ENCODE results near the gene IL15RA. TPM values are rescaled to one million over a fixed set of nuclear protein-coding genes. Genes with fewer than 3 reads are reported as not detected.

IL15RA gene
- total and polyA plus RNA-seq, 2 of the 8 experiments (the other 6 are each of a cell fraction or from before 2014, with no cell fraction given), result 1.3 to 1.4 TPM

DNA sequence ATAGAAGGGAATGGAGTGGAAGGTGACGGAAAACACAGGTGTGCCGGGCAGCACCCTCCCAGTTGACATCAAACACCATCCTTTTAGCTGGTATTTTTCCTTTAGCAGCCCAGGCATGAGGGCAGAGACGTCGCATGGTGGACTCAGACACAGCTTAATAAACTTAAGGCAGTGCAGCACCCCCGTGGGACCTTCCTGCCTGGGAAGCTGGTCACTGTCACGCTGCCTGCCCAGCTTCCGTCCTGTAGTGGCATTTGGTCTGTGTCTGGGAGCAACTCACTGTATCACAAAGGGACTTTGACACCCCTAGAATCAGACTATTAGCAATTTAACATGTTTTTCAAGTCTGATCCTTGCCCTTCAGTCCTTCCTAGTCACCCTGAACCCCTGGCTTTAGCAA, 35.8 kb downstream of the IL15RA start:
- Histone ChIP-seq H3K4me1 (replicated peaks in 1 of 4; ENCODE audit: control insufficient read depth in 3 of 4, insufficient read depth in 4 of 4, low read length in 3 of 4) (peaks cover 0 to 14% (median 7%) of the 10 kb centered on the region in 4 experiments; a peak in 6 of 7 replicates), H3K4me2 (ENCODE audit: insufficient read depth in 1 of 2, low read depth in 2 of 2, low read length in 2 of 2) (no peak overlapping the region), H3K9ac (replicated peaks in 1 of 4; ENCODE audit: extremely low read depth in 1 of 4, low read depth in 3 of 4, low read length in 3 of 4) (no peak overlapping the region), H3K79me2 (ENCODE audit: control insufficient read depth in 1 of 2, insufficient read depth in 2 of 2, low read length in 2 of 2) (no peaks in the 10 kb centered on the region), H2AK5ac (ENCODE audit: low read depth, low read length) (no peak overlapping the region), H3K9me3 (ENCODE audit: insufficient read depth in 2 of 2, low read depth in 1 of 2, low read length in 1 of 2) (no peaks in the 10 kb centered on the region), H3K36me3 (ENCODE audit: control insufficient read depth in 2 of 4, insufficient read depth in 4 of 4, low read length in 3 of 4) (peaks cover 2 to 17% (median 11%) of the 10 kb centered on the region in 4 experiments; a peak in 6 of 8 replicates), H3K23me2 (ENCODE audit: low read depth, low read length) (no peaks in the 10 kb centered on the region; the same call in 1 of the 2 replicates), H4K91ac (replicated peaks; ENCODE audit: insufficient read length, low read length) (peak overlapping the region; percentile 25), H2BK120ac (replicated peaks; ENCODE audit: low read depth, low read length) (no peak overlapping the region), H4K5ac (ENCODE audit: insufficient read length, low read depth, low read length) (no peak overlapping the region), H2BK12ac (ENCODE audit: low read depth, low read length) (no peak overlapping the region; the same call in 1 of the 2 replicates), H3K4ac (replicated peaks; ENCODE audit: insufficient read length, low read depth, low read length) (no peak overlapping the region), H3K18ac (ENCODE audit: extremely low read depth, low read length) (no peak overlapping the region), H3K56ac (replicated peaks; ENCODE audit: insufficient read length, low read depth, low read length) (no peak overlapping the region), H3K4me3 (ENCODE audit: extremely low read depth in 1 of 4, insufficient read depth in 2 of 4, low read depth in 3 of 4, low read length in 4 of 4) (no peak overlapping the region), H4K8ac (ENCODE audit: extremely low read depth, insufficient read depth, low read length) (no peak overlapping the region; the same call in 1 of the 2 replicates), H2BK5ac (ENCODE audit: low read depth, low read length) (no peak overlapping the region; the same call in 1 of the 2 replicates), H3K79me1 (ENCODE audit: low read depth, low read length) (no peaks in the 10 kb centered on the region), H2AFZ (ENCODE audit: low read length) (no peak overlapping the region), H3K14ac (ENCODE audit: insufficient read length) (no peak overlapping the region), H3K27me3 (replicated peaks in 1 of 4; ENCODE audit: control insufficient read depth in 3 of 4, extremely low read depth in 1 of 4, insufficient read depth in 3 of 4, low read length in 3 of 4) (no peaks in the 10 kb centered on the region), H3K27ac (ENCODE audit: low read depth, low read length) (no peak overlapping the region), H2BK15ac (ENCODE audit: low read length) (peak overlapping the region; percentile 53; the same call in 1 of the 2 replicates), H4K20me1 (replicated peaks in 1 of 2; ENCODE audit: control insufficient read depth in 1 of 2, insufficient read depth in 2 of 2, low read length in 2 of 2) (peaks cover 0 to 2% of the 10 kb centered on the region in 2 experiments), H3K23ac (ENCODE audit: insufficient read length) (no peak overlapping the region), H2BK20ac (ENCODE audit: low read length) (no peak overlapping the region)
- POLR2A ChIA-PET (ENCODE audit: partially characterized antibody), result interaction anchor here (1.3 kb wide), 1 partner anchor 9 kb away, joined by 5 read pairs; no protein-coding TSS in a partner anchor
- no peak for DNase-seq (ENCODE audit: low read depth in 1 of 2, low spot score in 2 of 2)
- FAIRE-seq, result no peak
- CTCF ChIA-PET (ENCODE audit: partially characterized antibody), result interaction anchor here (0.8 to 1.4 kb wide), 2 partner anchors 8 to 9 kb away, joined by 4 to 5 read pairs; no protein-coding TSS in a partner anchor
- 83% methylated on average over 7 of the region's 7 CpGs; no CpG with 5 or more reads in 1 of the 2 experiments for WGBS, 2 experiments (ENCODE audit: extremely low coverage in 1 of 2, insufficient coverage in 1 of 2, insufficient read length in 1 of 2, insufficient replicate concordance in 2 of 2, low coverage in 1 of 2, low lambda C conversion rate in 2 of 2, missing lambda C conversion rate in 1 of 2)
- no peak for TF ChIP-seq SRF (IDR thresholded peaks at IDR 0.05; ENCODE audit: low read depth, low read length)
- no peak for TF ChIP-seq CBX5 (IDR thresholded peaks at IDR 0.05; ENCODE audit: low read depth, low read length)
- no peak for TF ChIP-seq SIN3A (conservative IDR thresholded peaks at IDR 0.05 in 1 of 2, IDR thresholded peaks at IDR 0.05 in 1 of 2; ENCODE audit: low read depth in 1 of 2, low read length in 2 of 2)
- no peak for TF ChIP-seq GABPA (IDR thresholded peaks at IDR 0.05; ENCODE audit: borderline replicate concordance, insufficient read depth, low read length)
- TF ChIP-seq TBP (IDR thresholded peaks at IDR 0.05; ENCODE audit: low read depth, low read length), result no peak
- no peak for TF ChIP-seq JUND (IDR thresholded peaks at IDR 0.05; ENCODE audit: low read length)
- no peak for TF ChIP-seq RXRA (IDR thresholded peaks at IDR 0.05; ENCODE audit: insufficient read depth, low read depth, low read length)
- TF ChIP-seq KDM5A (IDR thresholded peaks at IDR 0.05; ENCODE audit: low read length), result no peak
- TF ChIP-seq HDAC6 (IDR thresholded peaks at IDR 0.05; ENCODE audit: low read depth, low read length), result no peak
- no peak for TF ChIP-seq TAF1 (IDR thresholded peaks at IDR 0.05; ENCODE audit: low read depth, low read length)
- no peak for TF ChIP-seq HDAC2 (IDR thresholded peaks at IDR 0.05; ENCODE audit: borderline replicate concordance in 1 of 2, low read depth in 2 of 2, low read length in 2 of 2)
- TF ChIP-seq TCF12 (IDR thresholded peaks at IDR 0.05; ENCODE audit: low read depth, low read length), result no peak
- TF ChIP-seq CHD1 (IDR thresholded peaks at IDR 0.05; ENCODE audit: low read depth, low read length), result no peak
- TF ChIP-seq ZNF274 (IDR thresholded peaks at IDR 0.05; ENCODE audit: borderline replicate concordance, extremely low read depth, low read length), result no peak
